Upper lobe of left lung (tissue), 6 donors: ENCODE measurements around the gene MARS1. TPM values are rescaled to one million over a fixed set of nuclear protein-coding genes. Genes with fewer than 3 reads are reported as not detected.
"Not testable (repeated sequence)": the region's sequence is repeated elsewhere in the genome, so short reads cannot be mapped to it uniquely, and the experiment has no call there.

ENCODE experiments used
- ATAC-seq, 2 donors: fragments of 200-7000 bp; cut with Tn5 transposase; one replicate each; pipeline ENCODE4 v1.9.1; 2022; ENCODE audit warnings: mild to moderate bottlenecking in 2 of 2, moderate library complexity in 2 of 2; ENCODE audit not compliant: low FRiP score in 2 of 2
- DNase-seq, 2 donors: peaks; one replicate each; pipeline ENCODE4 v3.0.0-alpha.2; 2019 to 2020
- H3K27ac ChIP-seq, 4 donors: fragments of 200-600 bp; sonication (generic); one replicate each; pipeline ENCODE4 v1.5.1; 2016 to 2019
- H3K27me3 ChIP-seq, 4 donors: fragments of 200-600 bp; sonication (generic); one replicate each; pipeline ENCODE4 v1.5.1; 2017 to 2019
- H3K36me3 ChIP-seq, 4 donors: fragments of 200-600 bp; sonication (generic); one replicate each; pipeline ENCODE4 v1.5.1; 2016 to 2019
- H3K4me1 ChIP-seq, 4 donors: fragments of 200-600 bp; sonication (generic); one replicate each; pipeline ENCODE4 v1.5.1; 2018 to 2019
- H3K4me3 ChIP-seq, 4 donors: fragments of 200-600 bp; sonication (generic); one replicate each; pipeline ENCODE4 v1.5.1; 2017 to 2019; ENCODE audit warnings: mild to moderate bottlenecking in 2 of 4, moderate library complexity in 1 of 4
- H3K9me3 ChIP-seq, 4 donors: fragments of 200-600 bp; sonication (generic); one replicate each; pipeline ENCODE4 v1.5.1; 2018 to 2019
- CTCF ChIP-seq, 6 experiments: fragments of 450-650 bp in 4 of 6; fragments of 200-600 bp in 2 of 6; sonication (generic) in 2 of 6; IDR thresholded peaks; one replicate each; pipeline ENCODE4 v1.5.1; 2016 to 2019; ENCODE audit warnings: antibody characterized with exemption in 6 of 6
- EP300 ChIP-seq, 4 donors: sonication (generic); formaldehyde crosslinking; IDR thresholded peaks; one replicate each; pipeline ENCODE4 v1.5.1; 2017; ENCODE audit warnings: antibody characterized with exemption in 4 of 4, control low read depth in 2 of 4
- POLR2A ChIP-seq, 4 donors: fragments of 450-650 bp; IDR thresholded peaks; one replicate each; pipeline ENCODE4 v1.5.1; 2016 to 2017; ENCODE audit warnings: antibody characterized with exemption in 4 of 4, mild to moderate bottlenecking in 2 of 4
- POLR2AphosphoS5 ChIP-seq, 2 donors: sonication (generic); formaldehyde crosslinking; IDR thresholded peaks; one replicate each; pipeline ENCODE4 v1.5.1; 2017; ENCODE audit warnings: antibody characterized with exemption in 2 of 2
- WGBS, 2 donors: methylation state at CpG; one replicate each; pipeline ENCODE4 v1.1.5; 2017 to 2018; 5-methylcytosine and 5-hydroxymethylcytosine counted together
- total RNA-seq, 6 donors: library from RNA; depleted of rRNA in 4 of 6; stranded (reverse); fragments of >200 nt in 4 of 6; gene quantifications; one replicate each; pipeline versions ENCODE4 v1.1.0 to v1.2.1, GENCODE V29; 2016 to 2021
- donor health status: DM: no; HTN: no; CAD: no; lungs with moderate emphysema.
- donor health status: DM: no; HTN: yes; CAD: no; lungs with severe emphysema.

The MARS1 gene
- total RNA-seq, 6 donors from 2014 or later: 73.9 to 189 (median 101) TPM

GRCh38 chr12:57497223-57498131 lies 9.6 kb downstream of the MARS1 start:
- Histone ChIP-seq H3K4me1 (no peaks in the 10 kb centered on the region), H3K27ac (no peak overlapping the region), H3K27me3 (no peaks in the 10 kb centered on the region), H3K36me3 (peaks cover 15 to 86% (median 54%) of the 10 kb centered on the region in 4 donors), H3K9me3 (no peaks in the 10 kb centered on the region), H3K4me3 (no peak overlapping the region)
- ATAC-seq (peak in 1 of 2 donors; percentile 19), DNase-seq (no peak)
- 90 to 91% methylated on average over 12 of the region's 12 CpGs for WGBS, 2 donors
- TF ChIP-seq POLR2AphosphoS5 (IDR thresholded peaks at IDR 0.05): no peak
- TF ChIP-seq CTCF (IDR thresholded peaks at IDR 0.05): no peak
- TF ChIP-seq POLR2A (IDR thresholded peaks at IDR 0.05): no peak
- TF ChIP-seq EP300 (IDR thresholded peaks at IDR 0.05): no peak

- Histone ChIP-seq H3K27ac (no peak overlapping the region), H3K27me3 (no peaks in the 10 kb centered on the region), H3K4me1 (no peaks in the 10 kb centered on the region), H3K36me3 (peaks cover 15 to 86% (median 58%) of the 10 kb centered on the region in 4 donors), H3K9me3 (no peaks in the 10 kb centered on the region), H3K4me3 (no peak overlapping the region)
- ATAC-seq (peak in 1 of 2 donors; percentile 51), DNase-seq (no peak)
- 91 to 93% methylated on average over 9 of the region's 9 CpGs for WGBS, 2 donors
- no peak for TF ChIP-seq POLR2A (IDR thresholded peaks at IDR 0.05)
- no peak for TF ChIP-seq POLR2AphosphoS5 (IDR thresholded peaks at IDR 0.05)
- TF ChIP-seq CTCF (IDR thresholded peaks at IDR 0.05): no peak
- no peak for TF ChIP-seq EP300 (IDR thresholded peaks at IDR 0.05)
Measured at GRCh38 chr12:57498132-57498502, 10.2 kb downstream of the MARS1 start.

- DNase-seq: no peak
- H3K4me3 ChIP-seq: no peak overlapping the region
- H3K4me1 ChIP-seq: no peaks in the 10 kb centered on the region
- H3K9me3 ChIP-seq: no peaks in the 10 kb centered on the region
- TF ChIP-seq EP300 (IDR thresholded peaks at IDR 0.05) (no peak), CTCF (IDR thresholded peaks at IDR 0.05) (no peak), POLR2A (IDR thresholded peaks at IDR 0.05) (no peak), POLR2AphosphoS5 (IDR thresholded peaks at IDR 0.05) (no peak)
- ATAC-seq: peak in 1 of 2 donors; percentile 46
- H3K36me3 ChIP-seq: peaks cover 15 to 91% (median 63%) of the 10 kb centered on the region in 4 donors
- 94 to 100% methylated on average over 4 of the region's 4 CpGs for WGBS, 2 donors
- H3K27me3 ChIP-seq: no peaks in the 10 kb centered on the region
- no peak overlapping the region for H3K27ac ChIP-seq
Measured at GRCh38 chr12:57498571-57498970, 10.7 kb downstream of the MARS1 start.

GRCh38 chr12:57500213-57500612 lies 12.3 kb downstream of the MARS1 start:
- H3K4me3 ChIP-seq: no peak overlapping the region
- no peak overlapping the region for H3K27ac ChIP-seq
- TF ChIP-seq CTCF (IDR thresholded peaks at IDR 0.05) (no peak), EP300 (IDR thresholded peaks at IDR 0.05) (no peak), POLR2A (IDR thresholded peaks at IDR 0.05) (no peak), POLR2AphosphoS5 (IDR thresholded peaks at IDR 0.05) (no peak)
- DNase-seq (no peak), ATAC-seq (no peak)
- H3K36me3 ChIP-seq: peaks cover 16 to 96% (median 76%) of the 10 kb centered on the region in 4 donors
- WGBS, 2 donors: 80 to 85% methylated on average over 11 of the region's 11 CpGs
- no peaks in the 10 kb centered on the region for H3K4me1 ChIP-seq
- H3K27me3 ChIP-seq: no peaks in the 10 kb centered on the region
- no peaks in the 10 kb centered on the region for H3K9me3 ChIP-seq

- peaks cover 26 to 91% (median 79%) of the 10 kb centered on the region in 4 donors for H3K36me3 ChIP-seq
- not testable (repeated sequence) for H3K9me3 ChIP-seq, H3K27ac ChIP-seq, H3K27me3 ChIP-seq, ATAC-seq, H3K4me1 ChIP-seq, DNase-seq, H3K4me3 ChIP-seq
- 92 to 93% methylated on average over 21 to 22 of the region's 22 CpGs for WGBS, 2 donors
Measured at GRCh38 chr12:57502311-57502969, 14.6 kb downstream of the MARS1 start.

GRCh38 chr12:57506541-57506940 lies 18.7 kb downstream of the MARS1 start:
- H3K36me3 ChIP-seq: peaks cover 11 to 84% (median 64%) of the 10 kb centered on the region in 4 donors
- 72 to 78% methylated on average over 4 of the region's 4 CpGs for WGBS, 2 donors
- not testable (repeated sequence) for H3K4me3 ChIP-seq, H3K27ac ChIP-seq, H3K4me1 ChIP-seq, DNase-seq, H3K9me3 ChIP-seq, H3K27me3 ChIP-seq, ATAC-seq

GRCh38 chr12:57507796-57508195 lies 19.9 kb downstream of the MARS1 start:
- H3K4me3 ChIP-seq, DNase-seq, H3K9me3 ChIP-seq, H3K4me1 ChIP-seq, H3K27me3 ChIP-seq, H3K27ac ChIP-seq, ATAC-seq: not testable (repeated sequence)
- WGBS, 2 donors: 97% methylated on average over 21 of the region's 28 CpGs; no CpG with 5 or more reads in 1 of the 2 donors
- peaks cover 12 to 84% (median 65%) of the 10 kb centered on the region in 4 donors for H3K36me3 ChIP-seq
